ENCODE results near the gene TAF11L8. TPM values are rescaled to one million over a fixed set of nuclear protein-coding genes. Genes with fewer than 3 reads are reported as not detected.
"Not testable (repeated sequence)": the region's sequence is repeated elsewhere in the genome, so short reads cannot be mapped to it uniquely, and the experiment has no call there.

TAF11L8 gene
- not detected for total RNA-seq

DNA sequence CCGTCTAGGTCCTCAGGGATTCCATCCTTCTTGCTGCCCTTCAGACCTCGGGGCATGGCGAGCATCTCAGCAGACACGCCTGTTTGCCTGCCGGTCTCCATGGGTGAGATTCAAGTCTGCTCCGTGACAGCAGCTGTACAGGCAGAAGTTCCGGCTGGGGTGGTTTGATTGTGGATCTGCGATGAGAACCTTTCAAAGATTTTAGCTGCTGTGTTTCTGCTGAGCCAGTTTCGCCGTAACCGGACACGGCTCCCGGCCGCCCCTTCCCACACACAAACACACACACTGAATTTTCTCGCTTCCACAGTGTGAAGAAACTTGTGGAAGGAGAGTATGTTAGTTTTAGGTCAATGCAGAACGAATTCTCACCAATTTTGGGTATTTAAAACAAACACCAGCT, at the start of gene TAF11L8:
TSS of gene TAF11L8 (minus strand) at position 101 of the 400 bp plus-strand sequence.
- H3K9me3 ChIP-seq (ENCODE audit: control insufficient read depth in 3 of 3, low read length in 3 of 3); H3K4me1 ChIP-seq (ENCODE audit: control insufficient read depth in 3 of 3, insufficient read depth in 3 of 3, low read length in 3 of 3); H3K9ac ChIP-seq (ENCODE audit: low read depth in 1 of 3, low read length in 3 of 3); H3K27ac ChIP-seq (ENCODE audit: low read depth, low read length); H3K36me3 ChIP-seq (ENCODE audit: control insufficient read depth in 3 of 3, insufficient read depth in 3 of 3, low read length in 3 of 3); H3K27me3 ChIP-seq (ENCODE audit: control insufficient read depth in 3 of 3, insufficient read depth in 3 of 3, low read length in 3 of 3); H3K4me3 ChIP-seq (ENCODE audit: low read length in 3 of 3): not testable (repeated sequence)

GRCh38 chr5:17634160-17634559, 43.4 kb upstream of the TAF11L8 start, which contains the start of gene TAF11L14:
TAF11L14 (plus strand) TSS chr5:17634460.
- H3K36me3 ChIP-seq (ENCODE audit: control insufficient read depth in 3 of 3, insufficient read depth in 3 of 3, low read length in 3 of 3), result no peaks in the 10 kb centered on the region
- H3K4me1 ChIP-seq (ENCODE audit: control insufficient read depth in 3 of 3, insufficient read depth in 3 of 3, low read length in 3 of 3), result no peaks in the 10 kb centered on the region
- H3K27me3 ChIP-seq (ENCODE audit: control insufficient read depth in 3 of 3, insufficient read depth in 3 of 3, low read length in 3 of 3), result no peaks in the 10 kb centered on the region
- no peaks in the 10 kb centered on the region for H3K9me3 ChIP-seq (ENCODE audit: control insufficient read depth in 3 of 3, low read length in 3 of 3)
- H3K4me3 ChIP-seq (ENCODE audit: low read length in 3 of 3), result no peak within 1 kb of the TSS
- H3K27ac ChIP-seq (ENCODE audit: low read depth, low read length), result no peak within 1 kb of the TSS
- H3K9ac ChIP-seq (ENCODE audit: low read depth in 1 of 3, low read length in 3 of 3), result no peak within 1 kb of the TSS

DNA sequence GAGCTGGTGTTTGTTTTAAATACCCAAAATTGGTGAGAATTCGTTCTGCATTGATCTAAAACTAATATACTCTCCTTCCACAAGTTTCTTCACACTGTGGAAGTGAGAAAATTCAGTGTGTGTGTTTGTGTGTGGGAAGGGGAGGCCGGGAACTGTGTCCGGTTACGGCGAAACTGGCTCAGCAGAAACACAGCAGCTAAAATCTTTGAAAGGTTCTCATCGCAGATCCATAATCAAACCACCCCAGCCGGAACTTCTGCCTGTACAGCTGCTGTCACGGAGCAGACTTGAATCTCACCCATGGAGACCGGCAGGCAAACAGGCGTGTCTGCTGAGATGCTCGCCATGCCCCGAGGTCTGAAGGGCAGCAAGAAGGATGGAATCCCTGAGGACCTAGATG, 41.0 kb upstream of the TAF11L8 start, which contains the start of gene TAF11L13:
TSS of gene TAF11L13 (plus strand) at position 301 of the 400 bp plus-strand sequence.
- H3K27ac ChIP-seq (ENCODE audit: low read depth, low read length); H3K4me3 ChIP-seq (ENCODE audit: low read length in 3 of 3); H3K9me3 ChIP-seq (ENCODE audit: control insufficient read depth in 3 of 3, low read length in 3 of 3); H3K9ac ChIP-seq (ENCODE audit: low read depth in 1 of 3, low read length in 3 of 3); H3K36me3 ChIP-seq (ENCODE audit: control insufficient read depth in 3 of 3, insufficient read depth in 3 of 3, low read length in 3 of 3); H3K27me3 ChIP-seq (ENCODE audit: control insufficient read depth in 3 of 3, insufficient read depth in 3 of 3, low read length in 3 of 3); H3K4me1 ChIP-seq (ENCODE audit: control insufficient read depth in 3 of 3, insufficient read depth in 3 of 3, low read length in 3 of 3): not testable (repeated sequence)

DNA sequence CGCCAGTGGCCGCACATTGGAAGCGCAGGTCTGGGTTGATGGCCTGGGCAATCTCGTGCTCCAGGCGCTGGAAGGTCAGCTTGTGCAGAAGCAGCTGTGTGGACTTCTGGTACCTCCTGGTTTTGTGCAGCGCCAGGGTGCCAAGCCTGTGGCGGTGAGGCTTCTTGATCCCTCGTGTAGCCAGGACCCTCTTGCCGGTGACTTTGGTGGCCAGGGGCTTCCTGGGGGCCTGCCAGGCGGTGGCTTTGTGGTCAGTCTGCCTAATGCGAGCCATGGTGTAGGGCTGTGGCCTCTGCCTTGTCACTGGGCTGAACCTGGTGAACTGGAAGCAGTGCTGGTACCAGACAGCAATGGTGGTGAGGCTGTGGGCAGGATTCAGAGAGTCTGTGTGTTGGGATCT, 34.9 kb upstream of the TAF11L8 start:
- H3K4me3 ChIP-seq (ENCODE audit: low read length in 3 of 3), result no peak overlapping the region
- H3K9ac ChIP-seq (ENCODE audit: low read depth in 1 of 3, low read length in 3 of 3), result no peak overlapping the region
- no peak overlapping the region for H3K27ac ChIP-seq (ENCODE audit: low read depth, low read length)
- H3K36me3 ChIP-seq (ENCODE audit: control insufficient read depth in 3 of 3, insufficient read depth in 3 of 3, low read length in 3 of 3), result no peaks in the 10 kb centered on the region
- no peaks in the 10 kb centered on the region for H3K4me1 ChIP-seq (ENCODE audit: control insufficient read depth in 3 of 3, insufficient read depth in 3 of 3, low read length in 3 of 3)
- no peaks in the 10 kb centered on the region for H3K27me3 ChIP-seq (ENCODE audit: control insufficient read depth in 3 of 3, insufficient read depth in 3 of 3, low read length in 3 of 3)
- no peaks in the 10 kb centered on the region for H3K9me3 ChIP-seq (ENCODE audit: control insufficient read depth in 3 of 3, low read length in 3 of 3)

DNA sequence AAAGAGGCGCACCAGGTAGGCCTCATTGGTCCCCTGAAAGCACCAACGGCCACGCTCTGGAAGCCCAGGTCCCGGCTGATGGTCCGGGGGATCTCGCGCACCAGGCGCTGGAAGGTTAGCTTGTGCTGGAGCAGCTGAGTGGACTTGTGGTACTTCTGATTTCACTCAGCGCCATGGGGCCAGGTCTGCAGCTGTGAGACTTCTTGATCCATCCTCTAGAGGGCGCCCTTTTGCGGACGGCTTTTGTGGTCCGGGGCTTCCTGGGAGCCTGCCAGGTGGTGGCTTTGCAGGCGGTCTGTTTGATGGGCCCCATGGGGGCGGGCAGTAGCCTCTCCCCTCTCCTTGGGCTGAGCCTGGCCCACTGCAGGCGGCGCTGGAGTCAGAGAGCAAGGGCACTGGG, 29.9 kb upstream of the TAF11L8 start:
- H3K9me3 ChIP-seq (ENCODE audit: control insufficient read depth in 3 of 3, low read length in 3 of 3), result no peaks in the 10 kb centered on the region
- H3K9ac ChIP-seq (ENCODE audit: low read depth in 1 of 3, low read length in 3 of 3), result no peak overlapping the region
- H3K27ac ChIP-seq (ENCODE audit: low read depth, low read length), result no peak overlapping the region
- H3K27me3 ChIP-seq (ENCODE audit: control insufficient read depth in 3 of 3, insufficient read depth in 3 of 3, low read length in 3 of 3), result no peaks in the 10 kb centered on the region
- no peaks in the 10 kb centered on the region for H3K36me3 ChIP-seq (ENCODE audit: control insufficient read depth in 3 of 3, insufficient read depth in 3 of 3, low read length in 3 of 3)
- H3K4me3 ChIP-seq (ENCODE audit: low read length in 3 of 3), result no peak overlapping the region
- no peaks in the 10 kb centered on the region for H3K4me1 ChIP-seq (ENCODE audit: control insufficient read depth in 3 of 3, insufficient read depth in 3 of 3, low read length in 3 of 3)

GRCh38 chr5:17619354-17619753, 28.6 kb upstream of the TAF11L8 start:
- Histone ChIP-seq H3K36me3 (ENCODE audit: control insufficient read depth in 3 of 3, insufficient read depth in 3 of 3, low read length in 3 of 3) (no peaks in the 10 kb centered on the region), H3K4me3 (ENCODE audit: low read length in 3 of 3) (no peak overlapping the region), H3K4me1 (ENCODE audit: control insufficient read depth in 3 of 3, insufficient read depth in 3 of 3, low read length in 3 of 3) (no peaks in the 10 kb centered on the region), H3K27ac (ENCODE audit: low read depth, low read length) (no peak overlapping the region), H3K27me3 (ENCODE audit: control insufficient read depth in 3 of 3, insufficient read depth in 3 of 3, low read length in 3 of 3) (no peaks in the 10 kb centered on the region), H3K9me3 (ENCODE audit: control insufficient read depth in 3 of 3, low read length in 3 of 3) (no peaks in the 10 kb centered on the region), H3K9ac (ENCODE audit: low read depth in 1 of 3, low read length in 3 of 3) (no peak overlapping the region)

- H3K27ac ChIP-seq (ENCODE audit: low read depth, low read length), result no peak overlapping the region
- no peak overlapping the region for H3K4me3 ChIP-seq (ENCODE audit: low read length in 3 of 3)
- no peaks in the 10 kb centered on the region for H3K9me3 ChIP-seq (ENCODE audit: control insufficient read depth in 3 of 3, low read length in 3 of 3)
- no peaks in the 10 kb centered on the region for H3K27me3 ChIP-seq (ENCODE audit: control insufficient read depth in 3 of 3, insufficient read depth in 3 of 3, low read length in 3 of 3)
- no peak overlapping the region for H3K9ac ChIP-seq (ENCODE audit: low read depth in 1 of 3, low read length in 3 of 3)
- H3K36me3 ChIP-seq (ENCODE audit: control insufficient read depth in 3 of 3, insufficient read depth in 3 of 3, low read length in 3 of 3), result no peaks in the 10 kb centered on the region
- no peaks in the 10 kb centered on the region for H3K4me1 ChIP-seq (ENCODE audit: control insufficient read depth in 3 of 3, insufficient read depth in 3 of 3, low read length in 3 of 3)
Measured at GRCh38 chr5:17614872-17615605, 24.3 kb upstream of the TAF11L8 start.

GRCh38 chr5:17610092-17610491, 19.3 kb upstream of the TAF11L8 start, which contains the start of gene TAF11L12:
TAF11L12 (plus strand) TSS chr5:17610392.
- H3K4me3 ChIP-seq (ENCODE audit: low read length in 3 of 3); H3K4me1 ChIP-seq (ENCODE audit: control insufficient read depth in 3 of 3, insufficient read depth in 3 of 3, low read length in 3 of 3); H3K27ac ChIP-seq (ENCODE audit: low read depth, low read length); H3K36me3 ChIP-seq (ENCODE audit: control insufficient read depth in 3 of 3, insufficient read depth in 3 of 3, low read length in 3 of 3); H3K9me3 ChIP-seq (ENCODE audit: control insufficient read depth in 3 of 3, low read length in 3 of 3); H3K9ac ChIP-seq (ENCODE audit: low read depth in 1 of 3, low read length in 3 of 3); H3K27me3 ChIP-seq (ENCODE audit: control insufficient read depth in 3 of 3, insufficient read depth in 3 of 3, low read length in 3 of 3): not testable (repeated sequence)

GRCh38 chr5:17607461-17607860, 16.7 kb upstream of the TAF11L8 start:
- H3K9me3 ChIP-seq (ENCODE audit: control insufficient read depth in 3 of 3, low read length in 3 of 3); H3K4me1 ChIP-seq (ENCODE audit: control insufficient read depth in 3 of 3, insufficient read depth in 3 of 3, low read length in 3 of 3); H3K36me3 ChIP-seq (ENCODE audit: control insufficient read depth in 3 of 3, insufficient read depth in 3 of 3, low read length in 3 of 3); H3K27ac ChIP-seq (ENCODE audit: low read depth, low read length); H3K4me3 ChIP-seq (ENCODE audit: low read length in 3 of 3); H3K9ac ChIP-seq (ENCODE audit: low read depth in 1 of 3, low read length in 3 of 3); H3K27me3 ChIP-seq (ENCODE audit: control insufficient read depth in 3 of 3, insufficient read depth in 3 of 3, low read length in 3 of 3): not testable (repeated sequence)

DNA sequence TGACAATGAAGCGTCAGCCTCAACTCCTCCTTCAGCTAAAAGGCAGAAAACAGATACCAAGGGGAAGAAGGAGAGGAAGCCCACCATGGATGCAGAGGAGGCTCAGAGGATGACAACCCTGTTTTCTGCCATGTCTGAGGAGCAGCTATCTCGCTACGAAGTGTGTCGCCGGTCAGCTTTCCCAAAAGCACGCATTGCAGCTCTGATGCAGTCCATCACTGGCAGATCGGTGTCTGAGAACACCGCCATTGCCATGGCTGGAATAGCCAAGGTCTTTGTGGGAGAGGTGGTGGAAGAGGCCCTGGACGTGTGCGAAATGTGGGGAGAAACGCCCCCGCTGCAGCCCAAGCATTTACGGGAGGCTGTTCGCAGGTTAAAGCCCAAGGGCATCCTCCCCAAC, 14.2 kb upstream of the TAF11L8 start:
- peaks cover 0 to 2% (median 0%) of the 10 kb centered on the region in 3 donors for H3K9me3 ChIP-seq (ENCODE audit: control insufficient read depth in 3 of 3, low read length in 3 of 3)
- H3K4me1 ChIP-seq (ENCODE audit: control insufficient read depth in 3 of 3, insufficient read depth in 3 of 3, low read length in 3 of 3), result no peaks in the 10 kb centered on the region
- H3K36me3 ChIP-seq (ENCODE audit: control insufficient read depth in 3 of 3, insufficient read depth in 3 of 3, low read length in 3 of 3), result no peaks in the 10 kb centered on the region

More for the DNA sequence above, 14.2 kb upstream of the TAF11L8 start:
- no peak overlapping the region for H3K4me3 ChIP-seq (ENCODE audit: low read length in 3 of 3)
- no peaks in the 10 kb centered on the region for H3K27me3 ChIP-seq (ENCODE audit: control insufficient read depth in 3 of 3, insufficient read depth in 3 of 3, low read length in 3 of 3)
- H3K9ac ChIP-seq (ENCODE audit: low read depth in 1 of 3, low read length in 3 of 3), result no peak overlapping the region
- H3K27ac ChIP-seq (ENCODE audit: low read depth, low read length), result no peak overlapping the region

Measured in skeletal muscle tissue (tissue), 4 donors.